ENCODE data around the gene SNIP1. TPM values are rescaled to one million over a fixed set of nuclear protein-coding genes. Genes with fewer than 3 reads are reported as not detected.
A peak's percentile ranks its signal among the peaks of the same experiment; 100 is the strongest.
"Not testable (repeated sequence)": the region's sequence is repeated elsewhere in the genome, so short reads cannot be mapped to it uniquely, and the experiment has no call there.

Gene SNIP1
- 10 to 100 TPM; 12.2 to 14.8 (median 14.3) TPM for polyA plus RNA-seq (ENCODE audit: insufficient read length in 4 of 4)

- peak; percentile 80 to 87 (median 86) for DNase-seq (ENCODE audit: low read depth in 4 of 4, low spot score in 3 of 4)
Measured at GRCh38 chr1:37553927-37554808, at the start of gene SNIP1. SNIP1 (minus strand) TSS chr1:37554293; CDS start chr1:37554229, 64 bp downstream.

DNA sequence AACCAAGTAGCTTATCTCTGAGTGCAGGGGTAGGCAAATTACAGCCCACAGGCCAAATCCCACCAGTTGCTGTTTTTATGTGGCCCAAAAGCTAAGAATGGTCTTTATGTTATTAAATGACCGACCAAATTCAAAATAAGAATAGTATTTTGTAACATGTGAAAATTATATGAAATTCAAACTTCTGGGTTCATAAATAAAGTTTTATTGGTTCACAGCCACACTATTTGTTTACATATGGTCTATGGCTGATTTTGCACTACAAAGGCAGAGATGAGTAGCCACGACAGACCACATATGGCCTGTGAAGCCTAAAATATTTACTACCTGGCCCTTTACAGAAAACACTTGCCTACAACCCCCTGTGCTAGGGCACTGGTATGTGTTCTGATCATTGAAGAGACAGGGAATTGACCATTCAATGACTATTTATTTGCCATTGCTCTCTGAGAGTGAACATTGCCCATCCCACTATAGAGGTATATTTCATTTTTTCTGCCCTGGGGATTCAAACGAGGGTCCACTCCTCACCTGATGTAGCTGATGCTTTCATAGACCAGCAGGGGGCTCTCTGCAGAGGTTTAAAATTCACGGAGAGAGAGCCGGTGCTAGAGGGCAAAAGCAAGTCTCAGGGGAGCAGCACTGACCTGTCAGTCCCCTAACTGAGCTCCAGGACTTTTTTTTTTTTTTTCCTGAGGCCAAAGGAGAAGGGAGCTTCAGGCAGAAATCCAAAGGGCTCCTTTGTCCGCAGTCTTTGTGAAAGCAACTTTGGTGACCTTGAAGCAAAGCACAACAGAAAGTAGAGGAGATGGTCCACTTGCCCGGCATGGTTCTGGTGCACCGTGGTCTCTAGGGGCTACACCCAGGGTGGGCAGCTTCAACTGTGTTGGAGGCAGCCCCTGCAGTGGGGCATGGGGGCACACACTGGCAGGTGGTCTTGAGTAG, 48.9 kb upstream of the SNIP1 start:
- DNase-seq (ENCODE audit: low read depth in 4 of 4, low spot score in 3 of 4) = no peak

GRCh38 chr1:37601441-37601840, 47.3 kb upstream of the SNIP1 start:
- no peak for DNase-seq (ENCODE audit: low read depth in 4 of 4, low spot score in 3 of 4)

- DNase-seq (ENCODE audit: low read depth in 4 of 4, low spot score in 3 of 4) = no peak
Measured at GRCh38 chr1:37599940-37600339, 45.8 kb upstream of the SNIP1 start.

- no peak for DNase-seq (ENCODE audit: low read depth in 4 of 4, low spot score in 3 of 4)
Measured at GRCh38 chr1:37596182-37596667, 42.1 kb upstream of the SNIP1 start.

DNA sequence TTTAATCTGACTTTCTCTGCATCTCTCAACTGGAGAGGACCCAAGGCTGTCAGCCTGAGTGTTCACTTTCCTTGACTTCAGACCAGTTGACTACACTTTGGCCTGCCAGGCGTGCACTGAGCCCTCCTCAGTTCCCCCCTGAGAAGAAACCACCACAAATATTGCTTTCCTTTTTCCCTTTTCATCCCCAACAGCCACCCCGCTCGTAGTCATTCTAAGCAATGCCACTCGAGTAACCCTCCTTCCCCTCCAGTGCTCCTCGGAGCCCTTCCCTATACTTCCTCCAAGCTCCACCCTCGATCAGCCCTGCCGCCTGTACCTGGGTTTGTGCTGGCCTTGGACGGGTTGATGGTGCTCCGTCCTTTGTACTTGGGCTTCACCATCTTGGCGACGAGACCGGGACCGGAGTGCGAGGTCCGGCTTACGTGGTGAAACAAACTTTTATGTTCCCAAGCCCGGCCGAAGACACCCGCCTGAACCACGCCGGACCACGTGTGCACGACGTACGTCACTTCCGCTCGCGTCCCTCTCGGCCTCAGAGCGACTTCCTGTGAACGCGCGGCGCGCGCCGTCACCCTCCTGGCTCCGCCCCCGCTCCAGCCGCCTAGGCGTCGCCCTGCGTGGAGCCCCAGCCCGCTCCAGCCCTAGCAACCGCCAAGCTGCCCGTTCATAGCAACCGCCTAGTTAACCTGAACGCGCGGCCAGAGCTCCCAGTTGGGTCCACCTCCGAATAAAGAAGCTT, 41.5 kb upstream of the SNIP1 start, which contains the start of gene GNL2:
Gene GNL2, minus strand, starts transcription at position 498 of the 742 bp plus-strand sequence. Its CDS starts 115 bp downstream, at position 383.
- DNase-seq (ENCODE audit: low read depth in 4 of 4, low spot score in 3 of 4) = peak; percentile 91 to 93 (median 92)

- no peak for DNase-seq (ENCODE audit: low read depth in 4 of 4, low spot score in 3 of 4)
Measured at GRCh38 chr1:37593726-37594125, 39.6 kb upstream of the SNIP1 start.

DNA sequence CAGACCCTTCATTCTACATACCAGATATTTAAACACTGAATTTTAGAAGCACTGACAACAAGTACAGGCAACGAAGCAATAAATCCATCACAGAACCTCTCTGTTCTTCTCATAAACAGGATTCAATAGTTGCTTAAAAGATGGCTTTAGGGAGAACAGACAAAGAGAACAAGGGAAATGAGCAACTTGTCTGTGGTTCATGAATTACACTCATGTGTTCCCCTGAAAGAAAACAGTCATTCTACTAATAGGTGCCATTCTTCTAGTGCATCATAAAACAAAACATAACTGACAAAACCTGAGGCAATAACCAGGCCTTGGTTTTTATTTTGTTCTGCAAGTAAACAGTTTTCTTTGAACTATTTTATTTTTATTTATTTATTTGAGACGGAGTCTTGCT, 34.8 kb upstream of the SNIP1 start:
- no peak for DNase-seq (ENCODE audit: low read depth in 4 of 4, low spot score in 3 of 4)

DNA sequence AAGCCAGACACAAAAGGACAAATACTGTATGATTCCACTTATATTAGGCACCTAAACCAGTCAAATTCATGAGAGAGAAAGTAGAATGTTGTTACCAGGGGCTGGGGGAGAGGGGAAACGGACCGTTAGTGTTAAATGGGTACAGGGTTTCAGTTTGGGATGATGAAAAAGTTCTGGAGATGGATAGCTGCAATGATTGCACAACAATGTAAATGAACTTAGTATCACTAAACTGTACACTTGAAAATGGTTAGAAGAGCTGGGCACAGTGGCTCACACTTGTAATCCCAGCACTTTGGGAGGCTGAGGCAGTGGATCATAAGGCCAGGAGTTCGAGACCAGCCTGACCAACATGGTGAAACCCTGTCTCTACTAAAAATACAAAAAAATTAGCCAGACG, 30.5 kb upstream of the SNIP1 start:
- not testable (repeated sequence) for DNase-seq (ENCODE audit: low read depth in 4 of 4, low spot score in 3 of 4)

DNA sequence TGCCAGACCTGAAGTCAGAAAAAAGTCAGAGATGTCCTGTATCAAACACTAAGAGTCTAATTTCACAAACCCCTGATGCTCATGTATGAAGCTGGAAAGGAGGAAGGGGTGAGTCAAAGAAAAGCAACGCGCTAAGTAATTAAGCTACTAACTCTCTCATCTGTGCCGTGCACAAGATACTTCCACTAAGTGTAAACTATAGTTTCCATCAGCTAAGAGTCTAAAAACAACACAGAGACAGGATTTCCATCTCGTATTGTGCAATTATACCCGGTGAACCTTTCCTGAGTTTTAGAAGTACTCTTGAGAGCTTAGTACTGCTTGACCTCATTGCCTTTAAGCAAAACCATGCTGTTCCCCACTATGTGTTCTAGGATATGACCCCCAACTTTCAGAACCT, 21.6 kb upstream of the SNIP1 start:
- no peak for DNase-seq (ENCODE audit: low read depth in 4 of 4, low spot score in 3 of 4)

- DNase-seq (ENCODE audit: low read depth in 4 of 4, low spot score in 3 of 4) = no peak
Measured at GRCh38 chr1:37574834-37575480, 20.9 kb upstream of the SNIP1 start.

DNA sequence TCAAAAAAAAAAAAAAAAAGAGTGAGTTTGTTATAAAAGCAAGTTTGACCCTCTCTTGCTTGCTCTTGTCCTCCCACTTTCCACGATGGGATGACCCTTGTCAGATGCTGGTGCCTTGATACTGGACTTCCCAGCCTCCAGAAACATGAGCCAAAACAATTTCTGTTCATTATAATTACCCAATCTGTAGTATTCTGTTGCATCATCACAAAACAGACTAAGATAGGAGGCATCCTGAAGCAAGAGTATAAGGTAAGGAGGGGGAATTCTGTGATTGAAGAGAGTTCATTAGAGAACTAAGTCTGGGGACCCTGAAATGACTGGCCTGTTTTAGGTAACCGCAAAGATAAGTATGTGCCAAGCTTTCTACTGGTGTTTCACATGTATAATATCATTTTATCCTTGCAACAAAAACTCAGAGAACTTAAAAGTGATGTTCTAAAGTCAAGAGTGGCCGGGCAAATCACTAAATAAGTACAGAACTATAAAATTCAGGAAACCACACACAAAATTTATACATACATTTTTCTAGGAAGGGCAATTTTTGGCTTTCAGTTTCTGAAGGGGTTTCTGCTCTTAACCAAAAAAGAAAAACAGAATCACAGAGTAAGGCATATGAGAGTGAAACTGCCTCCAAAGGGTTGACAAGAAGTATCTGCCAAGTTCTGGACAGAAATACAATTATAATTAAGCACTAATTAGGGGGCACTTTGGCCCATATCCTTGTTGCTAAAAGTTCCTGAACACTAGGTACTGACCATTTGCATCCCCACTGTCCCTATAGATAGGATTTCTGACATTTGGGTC, 16.6 kb upstream of the SNIP1 start:
- no peak for DNase-seq (ENCODE audit: low read depth in 4 of 4, low spot score in 3 of 4)

DNA sequence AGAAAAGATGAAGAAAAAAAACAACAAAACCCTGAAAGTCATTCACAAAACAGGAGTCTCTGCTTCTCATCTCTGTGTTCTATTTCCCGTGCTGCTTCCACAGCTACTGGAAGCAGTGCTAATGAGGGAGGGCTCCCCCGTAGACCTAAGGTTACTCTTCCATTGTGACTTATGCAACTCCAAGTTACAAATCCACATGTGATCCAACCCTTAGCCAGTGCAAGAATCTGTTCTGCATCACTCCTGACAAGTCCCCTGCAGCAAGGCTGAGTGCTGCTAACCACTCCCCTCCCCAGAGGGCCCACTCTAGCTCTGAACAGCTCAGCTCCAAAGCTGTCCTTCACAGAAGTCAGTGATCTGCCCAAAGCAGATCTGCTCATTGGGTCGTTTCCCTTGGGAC, 12.9 kb upstream of the SNIP1 start:
- no peak for DNase-seq (ENCODE audit: low read depth in 4 of 4, low spot score in 3 of 4)

DNA sequence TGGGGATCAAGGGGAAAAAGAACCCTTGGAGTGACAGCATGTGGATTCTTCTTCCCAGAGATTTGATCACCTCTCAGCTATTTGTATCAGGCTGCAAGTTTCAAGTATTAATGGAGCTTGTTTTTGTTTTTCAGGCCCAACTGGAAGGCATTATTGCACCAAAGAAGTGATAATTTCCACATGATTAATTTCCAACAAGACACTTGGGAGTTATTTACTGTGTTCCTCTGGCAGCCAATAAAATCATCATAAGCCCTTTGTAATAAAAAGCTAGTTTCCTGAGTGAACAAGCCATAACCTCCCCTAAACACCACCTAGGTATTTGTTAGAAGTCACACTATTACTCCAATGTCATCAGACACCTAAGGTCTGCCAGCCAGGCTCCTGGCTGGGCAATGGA, 10.8 kb upstream of the SNIP1 start:
- no peak for DNase-seq (ENCODE audit: low read depth in 4 of 4, low spot score in 3 of 4)

- DNase-seq (ENCODE audit: low read depth in 4 of 4, low spot score in 3 of 4) = no peak
Measured at GRCh38 chr1:37562984-37563383, 8.9 kb upstream of the SNIP1 start.

GRCh38 chr1:37561133-37562132, 7.3 kb upstream of the SNIP1 start:
- no peak for DNase-seq (ENCODE audit: low read depth in 4 of 4, low spot score in 3 of 4)

GRCh38 chr1:37560401-37561132, 6.5 kb upstream of the SNIP1 start:
- DNase-seq (ENCODE audit: low read depth in 4 of 4, low spot score in 3 of 4) = no peak
